HG03342 (cell line): ENCODE measurements around the gene MRTFA.
"Not testable (repeated sequence)": the region's sequence is repeated elsewhere in the genome, so short reads cannot be mapped to it uniquely, and the experiment has no call there.

Source experiments
- ATAC-seq: cut with Tn5 transposase; IDR thresholded peaks from one replicate; pipeline ENCODE4 v1.9.1; 2021; ENCODE audit warnings: mild to moderate bottlenecking, moderate library complexity; ENCODE audit not compliant: unreplicated experiment

Gene MRTFA

DNA sequence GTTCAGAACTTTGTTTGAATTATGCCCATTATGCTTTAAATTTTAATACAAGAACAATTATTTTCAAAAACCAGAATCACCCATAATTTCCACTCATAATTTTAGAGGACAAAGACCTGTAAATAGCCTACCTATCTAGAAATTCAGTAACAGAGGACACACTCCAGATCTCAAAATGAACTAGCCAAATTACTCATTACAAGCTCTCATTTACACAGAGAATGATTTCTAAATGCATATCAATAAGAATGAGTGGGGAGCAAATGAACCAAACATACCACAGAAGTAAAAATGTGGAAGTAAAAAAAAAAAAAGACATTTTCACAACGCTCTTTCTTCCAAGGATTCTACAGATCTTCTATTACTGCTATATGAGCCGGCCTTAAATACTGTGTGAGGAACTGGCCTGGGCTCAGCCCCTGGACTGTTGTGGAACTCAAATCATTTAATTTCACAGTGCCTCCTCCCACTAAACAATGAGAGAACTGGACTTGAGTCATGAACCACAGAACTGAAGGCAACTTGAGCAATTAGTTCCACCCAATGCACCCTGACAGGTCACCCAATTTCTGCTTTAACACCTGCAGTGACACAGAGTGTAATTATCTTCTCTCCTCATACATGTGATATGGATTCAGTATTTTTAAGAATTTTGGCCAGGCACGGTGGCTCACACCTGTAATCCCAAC lies 8.0 kb downstream of the MRTFA start:
- no peak for ATAC-seq

DNA sequence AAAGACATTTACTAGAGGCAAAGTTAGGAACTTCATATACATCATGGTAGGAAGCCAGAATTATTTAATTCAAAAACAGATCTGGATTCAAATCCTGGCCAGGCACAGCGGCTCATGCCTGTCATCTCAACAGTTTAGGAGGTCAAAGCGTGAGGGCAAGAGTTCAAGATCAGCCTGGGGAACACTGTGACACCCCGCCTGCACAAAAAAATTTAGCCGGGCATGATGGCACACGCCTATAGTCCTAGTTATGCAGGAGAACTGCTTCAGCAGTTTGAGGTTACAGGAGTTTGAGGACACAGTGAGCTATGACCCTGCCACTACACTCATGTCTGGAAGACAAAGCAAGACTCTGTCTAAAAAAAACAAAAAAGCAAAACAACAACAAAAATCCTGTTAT lies 8.9 kb downstream of the MRTFA start:
- ATAC-seq: no peak

GRCh38 chr22:40626851-40627250 lies 9.7 kb downstream of the MRTFA start:
- ATAC-seq: no peak

DNA sequence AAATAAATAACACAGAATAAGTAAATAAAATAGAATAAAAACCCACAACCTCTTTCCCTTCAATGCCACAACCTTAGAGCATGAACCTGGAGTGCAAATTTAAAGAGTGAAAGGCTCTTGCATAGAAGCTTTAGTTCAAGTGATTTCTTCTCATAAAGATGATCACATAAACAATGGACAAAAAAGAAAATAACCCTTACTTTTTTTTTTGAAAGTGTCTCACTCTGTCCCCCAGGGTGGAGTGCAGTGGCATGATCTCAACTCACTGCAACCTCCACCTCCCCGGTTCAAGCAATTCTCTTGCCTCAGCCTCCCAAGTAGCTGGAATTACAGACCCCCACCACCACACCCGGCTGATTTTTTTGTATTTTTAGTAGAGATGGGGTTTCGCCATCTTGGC lies 10.7 kb downstream of the MRTFA start:
- ATAC-seq: not testable (repeated sequence)

DNA sequence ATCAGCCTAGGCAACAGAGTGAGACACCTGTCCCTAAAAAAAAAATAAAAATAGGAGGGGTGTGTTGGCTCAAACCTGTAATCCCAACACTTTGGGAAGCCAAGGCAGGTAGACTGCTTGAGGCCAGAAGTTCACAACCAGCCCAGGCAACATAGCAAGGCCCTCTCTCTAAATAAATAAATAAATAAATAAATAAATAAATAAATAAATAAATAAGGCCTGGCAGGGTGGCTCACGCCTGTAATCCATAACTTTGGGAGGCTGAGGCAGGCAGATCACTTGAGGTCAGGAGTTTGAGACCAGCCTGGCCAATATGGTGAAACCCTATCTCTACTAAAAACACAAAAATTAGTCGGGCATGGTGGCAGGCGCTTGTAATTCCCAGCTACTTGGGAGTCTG lies 11.2 kb downstream of the MRTFA start:
- ATAC-seq: not testable (repeated sequence)

GRCh38 chr22:40624770-40625169 lies 11.7 kb downstream of the MRTFA start:
- no peak for ATAC-seq

DNA sequence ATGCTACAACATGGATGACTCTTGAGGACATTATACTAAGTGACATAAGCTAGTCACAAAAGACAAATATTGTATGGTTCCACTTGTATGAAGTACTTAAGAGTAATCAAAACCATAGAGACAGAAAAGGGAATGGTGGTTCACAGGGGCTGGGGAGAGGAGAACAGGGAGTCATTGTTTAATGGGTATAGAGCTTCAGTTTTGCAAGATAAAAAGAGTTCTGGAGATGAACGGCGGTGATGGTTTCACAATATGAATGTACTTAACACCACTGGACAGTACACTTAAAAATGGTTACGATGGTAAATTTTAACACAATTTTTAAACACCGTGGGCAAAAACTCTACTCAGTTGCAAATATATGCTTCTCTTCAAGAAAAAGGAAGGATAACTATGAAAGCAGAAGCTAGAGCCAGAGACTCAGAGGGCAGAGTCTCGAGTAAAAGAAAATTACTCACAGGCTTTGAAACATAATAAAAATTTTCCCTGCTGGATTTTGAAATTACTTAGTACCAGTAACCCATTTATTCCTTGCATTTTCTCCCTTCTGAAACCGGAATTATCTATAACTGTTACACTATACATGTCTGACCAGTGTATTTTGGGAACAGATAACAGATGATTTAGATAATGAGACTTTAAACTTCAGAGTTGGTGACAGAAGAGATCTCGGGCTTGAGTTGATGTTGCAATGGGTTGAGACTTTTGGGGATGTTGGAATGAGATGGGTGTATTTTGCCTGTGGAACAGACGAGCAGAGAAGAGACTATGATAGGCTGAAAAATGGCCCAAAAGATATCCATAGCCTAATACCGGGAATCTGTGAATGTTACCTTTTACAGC lies 15.0 kb downstream of the MRTFA start:
- ATAC-seq: no peak

DNA sequence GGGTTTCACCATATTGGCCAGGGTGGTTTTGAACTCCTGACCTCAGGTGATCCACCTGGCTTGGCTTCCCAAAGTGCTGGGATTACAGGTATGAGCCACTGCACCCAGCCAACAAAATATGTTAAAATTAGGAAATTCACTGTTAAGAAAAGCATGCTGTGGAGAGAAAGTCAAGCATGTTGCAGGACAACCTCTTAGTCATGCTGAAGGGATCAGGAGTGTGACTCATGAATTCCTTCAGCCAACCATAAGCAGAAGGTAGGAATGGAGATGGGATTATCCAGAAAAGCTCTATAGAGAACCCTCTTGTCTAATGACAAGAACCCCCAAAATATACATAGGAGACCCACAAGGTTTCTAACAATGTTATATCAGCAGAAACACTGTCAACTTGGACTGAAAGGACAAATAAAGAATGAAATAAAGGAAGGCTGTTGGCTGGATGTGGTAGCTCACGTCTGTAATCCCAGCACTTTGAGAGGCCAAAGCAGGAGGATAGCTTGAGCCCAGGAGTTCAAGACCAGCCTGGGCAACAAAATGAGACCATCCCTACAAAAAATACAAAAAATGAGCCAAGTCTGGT lies 16.0 kb downstream of the MRTFA start:
- no peak for ATAC-seq

DNA sequence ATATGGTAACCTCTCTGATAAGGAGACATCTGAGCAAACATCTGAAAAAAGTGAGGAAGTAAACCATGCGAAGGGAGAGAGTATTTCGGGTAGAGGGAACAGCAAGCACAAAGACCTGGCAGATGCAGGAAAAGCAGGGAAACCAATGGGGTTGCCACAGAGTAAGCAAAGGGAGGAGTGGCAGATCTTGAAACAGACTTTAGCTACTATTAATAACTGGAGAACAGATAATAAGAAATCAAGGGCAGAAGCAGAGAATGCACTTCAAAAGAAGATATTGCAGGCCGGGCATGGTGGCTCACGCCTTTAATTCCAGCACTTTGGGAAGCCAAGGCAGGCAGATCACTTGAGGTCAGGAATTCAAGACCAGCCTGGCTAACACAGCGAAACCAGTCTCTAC lies 18.1 kb downstream of the MRTFA start:
- ATAC-seq: no peak

DNA sequence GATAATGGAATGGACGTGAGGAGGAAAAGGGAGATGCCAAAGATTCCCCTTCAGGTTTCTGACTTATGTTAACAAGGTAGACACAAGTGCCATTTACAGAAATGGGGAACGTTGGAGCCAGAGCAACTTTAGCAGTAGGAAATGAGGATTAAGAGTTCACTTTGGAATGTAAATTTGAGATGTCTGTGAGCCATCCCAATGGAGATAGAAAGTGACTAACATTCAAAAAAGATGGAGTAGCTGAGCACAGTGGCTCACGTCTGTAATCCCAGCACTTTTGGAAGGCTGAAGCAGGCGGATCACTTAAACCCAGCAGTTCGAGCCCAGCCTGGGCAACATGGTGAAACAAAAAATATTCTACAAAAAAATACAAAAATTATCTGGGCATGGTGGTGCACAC lies 19.9 kb downstream of the MRTFA start:
- no peak for ATAC-seq

DNA sequence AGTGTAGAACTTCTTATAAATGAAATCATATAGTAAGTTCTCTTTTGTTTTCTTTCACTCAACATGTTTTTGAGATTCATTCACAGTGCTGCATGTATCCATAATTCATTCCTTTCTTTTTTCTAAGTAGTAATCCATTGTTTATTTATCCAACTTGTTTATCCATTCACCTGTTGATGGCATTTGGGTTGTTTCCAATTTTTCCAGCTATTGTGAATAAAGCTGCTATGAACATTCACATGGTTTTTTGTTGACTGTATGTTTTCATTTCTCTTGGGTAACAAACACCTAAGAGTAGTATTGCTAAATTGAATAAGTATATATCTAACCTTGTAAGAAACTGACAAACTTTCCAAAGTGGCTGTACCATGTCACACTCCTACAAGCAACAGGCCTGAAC lies 23.5 kb downstream of the MRTFA start:
- no peak for ATAC-seq

GRCh38 chr22:40612291-40612751 lies 24.2 kb downstream of the MRTFA start:
- ATAC-seq: no peak

DNA sequence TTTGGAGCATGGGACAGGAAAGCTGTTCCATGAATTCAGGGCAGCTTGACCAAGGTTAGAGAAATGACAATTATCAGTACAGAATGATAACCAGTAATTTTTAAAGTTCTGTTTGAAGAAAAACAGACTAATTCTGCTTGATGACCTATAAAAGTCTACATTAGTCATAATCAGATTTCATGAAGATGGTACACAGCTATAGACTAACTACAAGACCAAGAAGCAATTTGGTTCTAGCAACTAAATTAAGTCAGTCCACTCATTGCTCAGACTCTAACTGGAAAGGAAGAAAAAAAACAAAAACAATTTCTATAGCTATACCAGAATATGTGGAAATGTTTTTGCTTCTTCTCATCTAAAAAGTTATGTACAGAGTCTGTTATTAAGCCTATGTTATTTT lies 24.9 kb downstream of the MRTFA start:
- ATAC-seq: no peak

GRCh38 chr22:40610329-40610850 lies 26.1 kb downstream of the MRTFA start:
- ATAC-seq: no peak

DNA sequence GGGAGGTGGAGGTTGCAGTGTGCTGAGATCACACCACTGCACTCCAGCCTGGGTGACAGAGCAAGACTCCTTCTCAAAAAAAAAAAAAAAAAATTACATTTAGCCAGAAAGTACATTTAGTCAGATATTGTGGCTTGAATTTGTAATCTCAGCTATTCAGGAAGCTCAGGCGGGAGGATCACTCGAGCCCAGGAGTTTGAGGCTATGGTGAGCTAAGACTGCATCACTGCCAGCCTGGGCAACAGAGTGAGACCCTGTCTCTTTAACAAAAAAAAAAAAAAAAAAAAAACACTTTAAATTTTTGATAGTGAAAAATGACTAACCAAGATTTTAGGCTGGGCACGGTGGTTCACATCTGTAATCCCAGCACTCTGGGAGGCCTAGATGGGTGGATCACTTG lies 27.3 kb downstream of the MRTFA start:
- no peak for ATAC-seq

DNA sequence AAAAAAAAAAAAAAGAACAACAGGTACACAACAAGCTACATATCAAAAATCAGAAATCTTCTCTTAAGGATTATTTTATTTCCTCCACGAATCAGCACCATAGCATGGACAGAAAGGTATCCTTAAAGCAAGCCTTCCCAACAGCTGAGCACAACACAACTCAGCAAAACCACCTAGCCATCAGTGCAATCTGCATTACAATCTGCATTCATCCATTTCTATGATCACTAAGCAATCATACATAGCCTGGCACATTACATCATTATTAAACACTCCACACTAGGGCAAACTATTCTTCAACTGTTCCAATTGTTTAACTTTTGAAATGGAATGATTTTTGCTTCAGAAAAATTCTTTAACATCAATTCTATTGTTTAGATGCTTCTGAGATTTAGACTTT lies 29.0 kb downstream of the MRTFA start:
- ATAC-seq: no peak

DNA sequence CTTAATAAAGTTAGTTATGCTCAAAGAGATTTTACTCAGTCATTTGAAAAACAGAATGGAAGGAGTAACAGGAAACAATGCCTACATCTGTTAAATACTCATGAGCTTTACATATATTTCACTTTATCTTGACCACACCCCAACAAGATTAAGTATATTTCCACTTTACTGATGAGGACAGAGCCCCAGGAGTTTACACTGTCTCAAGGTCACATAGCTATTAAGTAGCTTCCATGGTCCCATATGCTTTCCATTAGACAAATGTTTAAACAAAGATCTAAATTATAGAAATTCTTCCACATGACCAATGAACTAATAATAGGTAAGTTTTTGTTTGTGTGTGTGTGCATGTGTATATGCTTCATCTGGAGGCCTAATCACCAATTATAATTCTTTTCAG lies 30.2 kb downstream of the MRTFA start:
- no peak for ATAC-seq

DNA sequence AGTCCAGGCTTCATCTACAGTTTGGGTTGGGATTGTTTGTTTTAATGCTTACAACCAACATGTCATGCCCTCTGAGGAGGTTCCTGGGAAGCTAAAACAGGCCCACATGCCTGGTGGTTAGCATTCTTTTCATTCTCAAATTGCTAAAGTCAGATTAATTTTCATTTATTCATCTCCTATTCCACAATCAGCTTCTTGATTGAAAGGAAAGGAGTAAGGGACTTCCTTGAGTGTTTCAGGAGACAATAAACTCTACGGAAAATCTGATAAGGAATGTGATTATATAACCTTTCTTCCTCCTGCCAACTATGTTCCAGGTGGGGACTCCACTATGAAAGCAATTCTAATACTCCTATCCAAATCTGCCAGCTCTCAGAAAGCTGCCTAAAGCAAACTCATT lies 30.8 kb downstream of the MRTFA start:
- ATAC-seq: no peak

GRCh38 chr22:40603088-40603605 lies 33.4 kb downstream of the MRTFA start:
- ATAC-seq: no peak

DNA sequence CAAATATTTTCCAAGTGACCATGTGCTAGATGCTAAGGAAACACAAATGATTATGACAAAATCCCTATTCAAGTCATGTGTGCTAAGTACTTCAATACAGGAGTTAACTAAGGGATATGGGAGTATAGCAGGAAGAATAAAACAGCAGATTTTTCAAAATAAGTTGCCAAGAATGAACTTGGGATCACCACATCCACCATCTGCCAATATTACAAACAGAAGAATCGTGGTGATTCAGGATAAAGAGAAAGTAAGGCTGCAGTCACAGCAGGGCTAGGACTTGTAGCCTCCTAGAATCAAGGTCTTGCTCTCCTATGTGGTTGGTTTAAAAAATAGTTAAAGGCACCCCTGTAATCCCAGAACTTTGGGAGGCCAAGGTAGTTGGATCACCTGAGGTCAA lies 34.3 kb downstream of the MRTFA start:
- no peak for ATAC-seq

GRCh38 chr22:40599731-40600130 lies 36.8 kb downstream of the MRTFA start:
- ATAC-seq: no peak

DNA sequence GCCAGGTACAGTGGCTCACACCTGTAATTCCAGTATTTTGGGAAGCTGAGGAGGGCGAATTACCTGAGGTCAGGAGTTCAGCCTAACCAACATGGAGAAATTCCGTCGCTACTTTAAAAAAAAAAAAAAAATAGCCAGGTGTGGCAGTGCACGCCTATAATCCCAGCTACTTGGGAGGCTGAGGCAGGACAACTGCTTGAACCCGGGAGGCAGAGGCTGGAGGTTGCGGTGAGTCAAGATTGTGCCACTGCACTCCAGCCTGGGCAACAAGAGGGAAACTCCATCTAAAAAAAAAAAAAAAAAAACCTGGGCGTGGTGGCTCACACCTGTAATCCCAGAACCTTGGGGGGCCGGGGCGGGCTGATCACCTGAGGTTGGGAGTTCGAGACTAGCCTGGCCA lies 37.8 kb downstream of the MRTFA start:
- ATAC-seq: not testable (repeated sequence)
